SIG-M5 treated with dmso at 0.1 percent for 504 hours (cell line): ENCODE measurements around the gene M1AP.

ENCODE experiments used
- DNase-seq: peaks from one replicate; lab custom pipeline; 2025; ENCODE audit not compliant: unreplicated experiment; lab: John Stamatoyannopoulos, UW

The M1AP gene

GRCh38 chr2:74599676-74600075, 48.5 kb downstream of the M1AP start:
- no peak for DNase-seq

DNA sequence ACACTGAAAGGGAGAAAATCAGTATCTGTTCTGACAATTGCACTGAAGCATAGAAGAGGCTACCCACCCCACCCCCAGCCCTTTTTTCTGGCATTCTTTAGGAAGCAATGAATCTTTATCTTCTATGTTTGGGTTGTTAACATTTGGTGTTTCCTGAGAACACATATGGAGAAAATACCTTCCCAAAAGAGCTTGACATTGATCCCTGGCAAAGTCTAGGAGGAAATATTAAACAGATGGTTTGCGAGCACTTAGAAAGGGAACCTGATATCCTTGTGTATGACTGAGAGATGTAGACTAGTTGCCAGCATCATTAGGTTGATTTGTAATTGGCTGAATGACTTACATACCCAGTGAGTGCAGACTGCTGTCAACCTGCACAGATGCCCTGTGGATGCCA, 50.7 kb downstream of the M1AP start:
- no peak for DNase-seq

DNA sequence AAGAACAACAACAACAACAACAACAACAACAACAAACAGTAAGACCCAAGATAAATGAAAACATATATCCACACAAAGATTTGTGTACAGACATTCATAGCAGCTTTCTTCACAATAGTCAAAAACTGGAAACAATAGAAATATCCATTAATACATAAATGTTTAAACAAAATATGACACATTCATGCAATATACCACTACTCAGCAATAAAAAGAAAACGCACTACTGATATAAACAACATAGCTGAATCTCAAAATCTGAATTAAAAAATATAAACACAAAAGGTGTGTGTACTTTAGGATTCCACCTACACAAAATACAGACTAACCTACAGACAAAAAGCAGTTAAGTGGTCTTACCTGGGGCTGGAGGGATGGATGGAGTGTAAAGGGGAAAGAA, 51.5 kb downstream of the M1AP start:
- DNase-seq, result no peak

DNA sequence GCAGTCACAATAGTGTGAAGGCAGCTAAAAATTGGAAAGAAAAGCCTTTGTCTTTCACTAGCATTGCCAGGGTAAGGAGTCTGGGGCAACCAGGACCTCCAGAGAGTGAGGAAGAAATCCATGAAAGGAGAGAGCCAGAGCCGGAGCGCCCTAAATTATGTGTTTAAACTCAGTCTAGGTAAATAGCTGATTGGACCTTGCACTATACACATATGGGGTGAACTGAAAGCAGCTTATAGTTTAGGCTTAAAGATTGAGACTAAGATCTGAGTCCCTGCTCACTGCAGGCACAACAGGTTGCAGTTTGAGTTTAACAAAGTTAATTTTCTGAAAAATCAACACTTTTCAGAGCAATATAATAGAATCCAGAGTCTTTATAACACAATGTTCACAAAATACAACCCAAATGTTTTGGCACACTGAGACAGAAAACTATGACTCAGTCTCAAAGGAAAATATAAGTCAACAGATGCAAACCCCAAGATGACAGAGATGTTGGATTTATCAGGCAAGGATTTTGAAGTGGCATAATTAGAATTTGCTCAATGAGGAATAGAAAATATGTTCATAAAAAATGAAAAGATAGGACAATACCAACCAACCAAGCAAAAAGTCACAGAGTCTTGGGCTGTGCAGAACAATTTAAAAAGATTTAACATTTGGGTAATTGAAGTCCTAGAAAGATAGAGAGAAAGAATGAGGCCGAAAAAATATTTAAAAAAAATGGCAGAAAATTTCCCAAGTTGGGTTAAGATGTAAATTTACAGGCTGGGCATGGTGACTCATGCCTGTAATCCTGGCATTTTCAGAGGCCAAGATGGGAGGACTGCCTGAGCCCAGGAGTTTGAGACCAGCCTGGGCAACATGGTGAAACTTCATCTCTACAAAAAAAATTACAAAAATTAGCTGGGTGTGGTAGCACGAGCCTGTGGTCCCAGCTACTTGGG, 54.0 kb downstream of the M1AP start:
- no peak for DNase-seq

DNA sequence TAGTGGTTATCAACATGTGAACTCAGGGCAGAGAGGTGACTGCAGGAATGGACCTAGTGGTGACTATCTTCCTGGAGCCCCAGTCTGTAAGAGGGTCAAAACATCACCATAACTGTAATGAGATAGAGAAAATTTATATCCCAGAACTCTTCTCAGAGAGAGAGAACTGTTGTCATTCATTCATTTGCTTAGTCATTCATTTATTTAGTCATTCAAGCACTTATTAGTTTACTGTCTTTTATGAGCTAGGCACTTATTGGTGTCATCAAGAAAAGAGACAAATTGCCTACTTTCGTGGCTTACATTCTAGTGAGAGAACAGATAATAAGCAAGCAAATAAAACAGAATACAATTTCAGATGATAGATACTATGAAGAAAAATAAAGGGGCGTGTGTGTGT, 59.5 kb downstream of the M1AP start:
- no peak for DNase-seq

GRCh38 chr2:74587664-74588277, 60.4 kb downstream of the M1AP start:
- peak; percentile 81 for DNase-seq

DNA sequence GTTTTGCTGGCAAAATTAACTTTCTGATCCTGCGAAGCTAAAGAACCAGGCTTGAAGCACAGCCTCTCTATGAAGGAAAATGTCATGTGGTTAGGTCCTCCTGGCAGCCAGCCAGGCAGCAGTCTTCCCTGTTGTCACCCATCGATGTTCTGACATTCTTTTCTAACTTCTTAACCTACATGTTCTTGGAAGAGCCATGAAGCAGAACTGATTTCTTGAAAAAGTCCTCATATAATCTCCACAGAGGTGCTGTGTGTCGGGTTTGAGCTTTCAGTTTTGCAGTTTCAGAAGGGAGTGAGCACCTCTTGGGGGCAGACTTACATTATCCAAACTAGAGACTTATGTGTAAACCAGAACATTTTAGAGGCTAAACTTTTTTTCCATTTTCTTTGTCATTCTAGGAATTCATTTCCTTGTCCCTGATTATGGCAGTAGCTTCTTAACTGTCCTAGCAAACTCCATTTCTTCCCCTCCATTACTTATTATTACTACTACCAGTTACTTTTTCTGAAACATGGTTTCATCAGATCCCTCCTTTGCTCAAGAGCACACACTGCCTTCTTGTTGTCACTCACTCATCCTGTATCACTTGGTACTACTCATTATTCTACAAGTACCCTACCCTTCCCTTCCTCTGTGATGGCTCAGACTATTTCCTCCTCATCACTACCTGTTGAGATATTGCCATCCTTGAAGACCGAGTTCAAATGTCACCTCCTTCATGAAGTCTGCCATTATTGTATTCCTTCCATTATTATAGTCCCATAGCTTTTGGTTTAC, 62.5 kb downstream of the M1AP start:
- DNase-seq, result no peak

- no peak for DNase-seq
Observed at GRCh38 chr2:74584088-74584645, 64.0 kb downstream of the M1AP start.

DNA sequence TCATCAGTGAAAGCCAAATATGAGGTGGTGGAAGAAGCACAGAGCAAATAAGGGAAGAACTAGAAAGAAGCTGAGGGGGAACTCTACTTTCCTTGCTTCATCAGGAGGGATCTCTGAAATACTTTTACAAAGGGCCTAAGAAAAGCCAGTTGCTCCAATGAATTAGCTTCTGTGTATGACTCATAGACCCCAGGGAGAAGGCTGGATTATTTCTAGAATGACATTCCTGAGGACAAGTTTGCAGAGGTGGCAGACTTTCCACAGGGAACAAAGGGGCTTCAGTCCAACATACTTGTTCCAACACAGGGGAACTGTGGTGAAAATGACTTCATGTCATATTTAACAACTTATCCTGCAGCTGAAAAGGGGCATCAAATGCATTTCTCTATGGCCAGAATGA, 64.6 kb downstream of the M1AP start:
- no peak for DNase-seq

GRCh38 chr2:74582184-74582583, 65.9 kb downstream of the M1AP start:
- no peak for DNase-seq

GRCh38 chr2:74581463-74581862, 66.7 kb downstream of the M1AP start:
- no peak for DNase-seq

DNA sequence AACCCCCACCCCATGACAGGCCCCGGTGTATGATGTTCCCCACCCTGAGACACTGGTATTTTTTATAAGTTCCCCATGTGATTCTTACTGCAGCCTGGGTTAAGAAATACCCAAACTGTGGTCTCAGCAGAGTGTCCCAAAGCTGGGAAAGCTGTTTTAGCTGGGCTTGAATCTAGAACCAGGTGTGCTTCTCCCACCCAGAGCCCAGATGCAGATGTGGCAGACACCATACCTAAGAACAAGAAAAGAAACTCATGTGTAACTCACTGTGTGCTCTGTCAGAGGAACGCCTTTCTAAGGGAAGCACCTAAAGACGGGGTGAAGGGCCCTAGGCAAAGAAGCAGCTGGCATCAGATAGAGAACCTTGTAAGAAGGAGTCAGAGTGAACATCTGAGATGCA, 69.7 kb downstream of the M1AP start:
- no peak for DNase-seq

DNA sequence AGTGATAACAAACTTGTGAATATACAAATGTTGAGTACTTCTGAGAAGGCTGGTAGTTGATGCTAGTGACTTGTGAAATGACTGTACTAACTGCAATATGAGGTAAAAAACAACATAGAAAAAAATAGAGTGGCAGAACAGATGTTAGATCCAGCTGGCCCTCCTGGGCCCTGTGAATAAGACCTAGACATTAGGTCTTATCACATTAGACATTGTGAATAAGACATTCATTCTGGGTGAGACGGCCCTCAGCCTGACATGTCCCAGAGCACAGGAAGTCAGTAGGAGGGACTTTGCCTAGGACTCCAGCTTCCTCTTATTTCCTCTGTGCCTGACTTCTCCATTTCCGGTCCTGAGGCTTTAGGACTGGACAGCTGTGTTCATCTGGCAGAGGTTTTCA, 70.7 kb downstream of the M1AP start:
- peak; percentile 88 for DNase-seq

DNA sequence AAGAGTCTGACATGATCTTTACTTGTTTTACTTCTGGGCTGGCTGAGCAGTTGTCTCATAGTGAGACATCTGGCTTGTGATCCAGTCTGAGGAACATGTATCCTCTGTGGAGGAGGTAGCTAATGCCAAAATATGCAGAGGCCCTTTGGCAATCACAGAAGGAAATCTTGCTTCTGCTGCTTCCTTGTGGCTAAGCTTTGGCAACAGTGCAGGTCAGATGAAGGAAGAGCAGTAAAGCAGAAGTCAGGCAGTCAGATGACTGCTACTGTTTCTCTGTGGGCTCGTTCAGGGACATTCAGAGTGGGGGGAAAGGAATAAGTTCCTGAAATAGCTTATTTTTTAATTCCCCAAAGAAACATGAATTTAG, 71.3 kb downstream of the M1AP start:
- DNase-seq, result peak; percentile 91

- no peak for DNase-seq
Observed at GRCh38 chr2:74576211-74576862, 71.8 kb downstream of the M1AP start.

DNA sequence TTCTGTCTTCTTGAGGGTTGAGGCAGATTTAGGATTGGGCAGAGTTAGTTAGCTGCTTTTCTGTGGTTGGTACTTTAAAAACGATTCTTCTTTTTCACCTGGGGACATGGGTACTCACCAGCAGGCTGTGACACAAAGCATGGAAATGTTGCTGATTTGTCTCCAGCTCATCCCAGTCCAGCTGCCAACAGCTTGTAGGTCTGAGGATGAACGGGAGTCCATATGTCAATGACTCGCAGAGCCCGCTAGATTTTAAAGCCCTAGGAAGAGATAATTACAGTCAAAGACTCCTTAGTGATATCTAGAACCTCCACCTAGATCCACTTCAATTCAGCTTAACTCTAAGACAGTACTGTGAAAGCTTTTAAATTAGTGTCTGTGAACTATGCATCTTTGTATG, 72.8 kb downstream of the M1AP start:
- DNase-seq, result no peak

DNA sequence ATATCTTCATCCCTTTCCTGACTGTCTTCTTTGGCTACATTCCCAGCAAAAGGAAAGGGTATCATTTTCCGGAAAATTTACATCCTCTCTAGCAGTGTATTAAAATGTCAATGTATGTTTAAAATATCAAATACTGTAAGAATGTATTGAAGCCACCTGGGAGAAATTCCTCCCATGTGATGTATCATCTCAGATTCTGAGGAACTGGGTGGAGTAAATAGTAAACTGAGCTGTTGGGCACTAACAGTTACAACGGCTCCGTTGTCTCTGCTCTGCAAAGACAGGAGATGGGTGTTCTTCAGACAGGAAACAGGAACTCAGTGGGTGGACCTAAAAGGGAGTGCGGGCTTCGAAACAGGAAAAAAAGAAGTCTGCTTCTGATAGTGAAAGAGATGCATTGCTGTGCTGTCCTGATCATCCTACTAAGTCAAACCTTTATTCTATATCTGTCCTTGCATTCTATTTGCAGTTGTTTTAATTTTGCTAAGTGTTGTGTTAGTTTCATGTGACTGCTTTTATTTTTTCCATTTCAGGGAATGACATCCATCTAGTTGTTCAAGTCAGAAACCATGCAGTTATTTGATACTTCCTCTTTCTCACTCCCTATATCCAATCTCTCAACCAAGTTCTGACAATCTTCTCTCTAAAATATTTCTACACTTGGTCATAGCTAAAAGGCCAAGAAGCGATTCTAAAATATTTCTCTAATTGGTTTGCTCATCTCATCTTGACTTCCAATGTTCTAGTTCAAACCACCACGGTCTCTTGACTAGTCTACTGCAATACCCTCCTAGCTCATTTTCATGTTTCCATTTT, 74.2 kb downstream of the M1AP start:
- DNase-seq, result peak; percentile 94

- DNase-seq, result no peak
Observed at GRCh38 chr2:74572178-74572925, 75.8 kb downstream of the M1AP start.

- peak; percentile 36 for DNase-seq
Observed at GRCh38 chr2:74571058-74571457, 77.1 kb downstream of the M1AP start.
